ENCODE measurements around the gene SERINC5.

DNA sequence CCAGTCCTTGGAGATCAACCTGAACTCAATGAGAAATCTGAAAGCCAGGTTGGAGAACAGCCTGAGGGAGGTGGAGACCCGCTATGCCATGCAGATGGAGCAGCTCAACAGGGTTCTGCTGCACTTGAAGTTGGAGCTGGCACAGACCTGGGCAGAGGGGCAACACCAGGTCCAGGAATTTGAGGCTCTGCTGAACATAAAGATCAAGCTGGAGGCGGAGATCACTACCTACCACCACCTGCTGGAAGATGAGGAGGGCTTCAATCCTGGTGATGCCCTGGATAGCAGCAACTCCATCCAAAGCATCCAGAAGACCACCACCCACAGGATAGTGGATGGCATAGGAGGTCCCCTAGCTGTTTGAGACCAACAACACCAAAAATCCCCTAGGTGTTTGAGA, 33.5 kb upstream of the SERINC5 start:
- TF ChIP-seq JUN (IDR thresholded peaks at IDR 0.05; ENCODE audit: borderline replicate concordance, insufficient read depth, insufficient read length, low read depth) (no peak), CTCF (IDR thresholded peaks at IDR 0.05; ENCODE audit: extremely low read depth in 1 of 2, insufficient read depth in 1 of 2, low read depth in 1 of 2, low read length in 2 of 2) (no peak), POLR2AphosphoS5 (IDR thresholded peaks at IDR 0.05; ENCODE audit: insufficient read depth, low read depth, low read length) (no peak)

All from endothelial cell of umbilical vein (primary cell).